Measurements from ENCODE around the gene ZNF784. TPM values are rescaled to one million over a fixed set of nuclear protein-coding genes. Genes with fewer than 3 reads are reported as not detected.

ZNF784 gene
- total and polyA plus RNA-seq, 2 of the 13 experiments (the other 11 are each of a cell fraction or from before 2014, with no cell fraction given), result 4.1 to 4.2 TPM

GRCh38 chr19:55647732-55648584, 23.6 kb upstream of the ZNF784 start, which contains the start of gene CCDC106 (continued):
- TF ChIP-seq ZNF589 (CRISPR knock-in tag; conservative IDR thresholded peaks at IDR 0.05) (0 out of 2 replicates have a peak, but pooled peaks have one; percentile 39), ATM (IDR thresholded peaks at IDR 0.05; ENCODE audit: borderline replicate concordance) (no peak), ZNF790 (CRISPR knock-in tag; IDR thresholded peaks at IDR 0.05; ENCODE audit: borderline replicate concordance) (no peak), ZNF18 (CRISPR knock-in tag; IDR thresholded peaks at IDR 0.05; ENCODE audit: insufficient replicate concordance) (no peak), ETV5 (CRISPR knock-in tag; IDR thresholded peaks at IDR 0.05; ENCODE audit: borderline replicate concordance) (no peak), ZNF670 (CRISPR knock-in tag; IDR thresholded peaks at IDR 0.05; ENCODE audit: borderline replicate concordance) (0 out of 2 replicates have a peak, but pooled peaks have one; percentile 33), HNRNPL (IDR thresholded peaks at IDR 0.05; ENCODE audit: low read depth, low read length) (no peak), BHLHE40 (IDR thresholded peaks at IDR 0.05; ENCODE audit: low read length) (no peak), RFX5 (IDR thresholded peaks at IDR 0.05; ENCODE audit: low read depth, low read length) (no peak), ZNF281 (CRISPR knock-in tag; IDR thresholded peaks at IDR 0.05; ENCODE audit: borderline replicate concordance) (peak; percentile 74; the same call in 1 of the 2 replicates), SMAD1 (CRISPR knock-in tag; IDR thresholded peaks at IDR 0.05; ENCODE audit: borderline replicate concordance, low read depth) (0 out of 2 replicates have a peak, but pooled peaks have one; percentile 47), BRCA1 (CRISPR knock-in tag; IDR thresholded peaks at IDR 0.05) (no peak), ZNF773 (CRISPR knock-in tag; IDR thresholded peaks at IDR 0.05; ENCODE audit: borderline replicate concordance) (no peak), EP300 (IDR thresholded peaks at IDR 0.05; ENCODE audit: low read depth in 2 of 2, low read length in 2 of 2) (no peak), EP300 (CRISPR knock-in tag; IDR thresholded peaks at IDR 0.05; ENCODE audit: borderline replicate concordance) (no peak), HHEX (CRISPR knock-in tag; IDR thresholded peaks at IDR 0.05) (no peak), PAWR (CRISPR knock-in tag; IDR thresholded peaks at IDR 0.05; ENCODE audit: borderline replicate concordance) (no peak), TEAD2 (CRISPR knock-in tag; IDR thresholded peaks at IDR 0.05) (no peak), HDAC6 (IDR thresholded peaks at IDR 0.05; ENCODE audit: low read depth, low read length) (no peak), ZBTB25 (CRISPR knock-in tag; IDR thresholded peaks at IDR 0.05) (no peak), SP5 (CRISPR knock-in tag; IDR thresholded peaks at IDR 0.05; ENCODE audit: borderline replicate concordance, low read depth) (0 out of 2 replicates have a peak, but pooled peaks have one; percentile 34), ZNF570 (CRISPR knock-in tag; IDR thresholded peaks at IDR 0.05; ENCODE audit: borderline replicate concordance) (no peak), SMARCC2 (IDR thresholded peaks at IDR 0.05) (no peak), EEA1 (CRISPR knock-in tag; IDR thresholded peaks at IDR 0.05; ENCODE audit: borderline replicate concordance) (peak; percentile 75; the same call in 1 of the 2 replicates)

Measured in HepG2 (cell line).